Small intestine (tissue), 16 donors: ENCODE data around the gene SMIM38. TPM values are rescaled to one million over a fixed set of nuclear protein-coding genes. Genes with fewer than 3 reads are reported as not detected.

Experiments
- DNase-seq, 2 donors: peaks; one replicate each; pipeline versions ENCODE4 v3.0.0 to v3.0.0-alpha.2; 2013
- FAIRE-seq: peaks from 2 replicates; lab custom pipeline; 2012; peaks lifted over from hg19 to GRCh38; lab: Jason Lieb, UNC
- H3K27ac ChIP-seq, 3 donors: one replicate each; pipeline ENCODE4 v1.5.1; 2013; ENCODE audit warnings: low read length in 2 of 3, mild to moderate bottlenecking in 2 of 3, control low read depth in 1 of 3, inconsistent platforms in 1 of 3, low read depth in 1 of 3, moderate library complexity in 1 of 3
- H3K27me3 ChIP-seq, 3 donors: one replicate each; pipeline ENCODE4 v1.6.1; 2013; ENCODE audit warnings: low read length in 3 of 3, inconsistent platforms in 1 of 3; ENCODE audit not compliant: control insufficient read depth in 3 of 3, insufficient read depth in 3 of 3
- H3K36me3 ChIP-seq, 3 donors: one replicate each; pipeline ENCODE4 v1.6.1; 2013; ENCODE audit warnings: low read length in 3 of 3, inconsistent platforms in 1 of 3, low read depth in 1 of 3, mild to moderate bottlenecking in 1 of 3, moderate library complexity in 1 of 3; ENCODE audit not compliant: control insufficient read depth in 3 of 3, insufficient read depth in 2 of 3
- H3K4me1 ChIP-seq, 3 donors: one replicate each; pipeline ENCODE4 v1.6.1; 2013; ENCODE audit warnings: low read length in 2 of 3, inconsistent platforms in 1 of 3, low read depth in 1 of 3, mild to moderate bottlenecking in 1 of 3, moderate library complexity in 1 of 3; ENCODE audit not compliant: control insufficient read depth in 3 of 3, insufficient read depth in 2 of 3
- H3K4me3 ChIP-seq, 3 donors: one replicate each; pipeline ENCODE4 v1.5.1; 2013; ENCODE audit warnings: low read length in 3 of 3, control low read depth in 1 of 3, inconsistent platforms in 1 of 3, low read depth in 1 of 3, mild to moderate bottlenecking in 1 of 3, moderate library complexity in 1 of 3
- H3K9me3 ChIP-seq, 2 donors: one replicate each; pipeline ENCODE4 v1.6.1; 2013; ENCODE audit warnings: low read depth in 1 of 2, low read length in 1 of 2; ENCODE audit not compliant: control insufficient read depth in 2 of 2, insufficient read depth in 1 of 2
- WGBS, 3 donors: extraction: QIAGEN DNeasy Blood & Tissue Kit; methylation state at CpG; one replicate each; pipeline ENCODE4 v1.1.7; 2013; 5-methylcytosine and 5-hydroxymethylcytosine counted together
- long read RNA-seq, 10 donors: transcript quantifications; one replicate each; lab custom pipeline, GENCODE V29; 2026
- polyA plus RNA-seq, 4 donors: library from polyadenylated mRNA; stranded (reverse) in 3 of 4; unstranded in 1 of 4; fragments of 200-250 nt in 3 of 4; fragments of 120-200 nt in 1 of 4; gene quantifications; one replicate each; pipeline versions ENCODE4 v1.2.1 to v1.2.3, GENCODE V29; 2013
- donor health status: healthy with polysubstance abuse.
- donor health status: control.
- donor health status: control.
- donor health status: Bipolar disorder and iron deficiency.
- donor health status: healthy.

The SMIM38 gene
- polyA plus RNA-seq: under 1 TPM in 2 of 4 donors, not detected in 2; 0.09 to 0.24 TPM
- long read RNA-seq, donor 1: 0 reads
- long read RNA-seq, donor 2: 0 reads
- long read RNA-seq, donor 3: 0 reads
- long read RNA-seq, donor 4: 0 reads
- long read RNA-seq, donor 5: 0 reads
- long read RNA-seq, donor 6: 0 reads
- long read RNA-seq, donor 7: 0 reads
- long read RNA-seq, donor 8: 0 reads
- long read RNA-seq, donor 9: 0 reads
- long read RNA-seq, donor 10: 0 reads

DNA sequence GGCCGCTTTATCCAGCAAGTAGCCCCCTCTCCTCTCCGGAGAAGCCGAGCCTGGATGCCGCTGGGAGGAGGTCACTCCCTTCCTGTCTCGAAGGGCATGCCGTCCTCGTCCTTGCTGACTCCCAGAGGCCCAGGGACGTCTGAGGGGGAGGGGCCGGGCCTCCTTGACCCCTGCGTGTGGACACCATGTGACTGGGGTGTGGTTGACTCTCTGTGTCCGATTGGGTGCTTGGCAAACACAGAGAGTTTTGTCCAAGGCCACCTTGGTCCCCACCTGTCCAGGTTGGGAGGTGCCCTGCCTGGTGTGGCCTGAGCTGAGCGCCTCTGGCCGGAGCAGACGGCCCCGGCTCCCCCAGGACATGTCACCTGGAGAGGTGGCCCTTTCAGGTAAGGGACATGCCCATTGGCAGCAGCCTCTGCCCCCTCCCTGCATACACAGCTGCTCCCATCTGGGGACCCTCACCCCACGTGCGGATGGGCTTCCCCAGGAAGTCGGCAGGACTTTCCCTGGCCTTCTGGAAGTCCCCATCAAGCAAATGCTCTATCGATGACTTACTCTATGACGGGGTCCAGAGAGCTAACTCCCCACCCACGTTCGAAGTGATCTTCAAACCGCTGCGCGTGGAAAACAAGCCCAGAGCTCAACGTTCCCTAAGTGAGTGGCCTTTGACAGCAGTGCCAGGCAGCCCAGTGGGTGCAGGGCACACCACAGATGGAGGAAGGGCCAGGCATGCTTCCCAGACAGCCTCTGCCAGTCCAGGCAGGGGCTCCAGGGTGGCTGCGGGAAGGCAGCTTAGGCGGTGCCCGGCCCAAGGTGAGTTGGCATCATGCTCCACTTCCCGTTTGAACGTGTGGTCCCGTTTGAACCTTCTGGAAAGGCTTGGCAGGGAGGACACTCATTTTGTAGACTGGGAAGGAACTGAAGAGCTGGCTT lies at the start of gene SMIM38:
TSS of gene SMIM38 (plus strand) at position 634 of the 933 bp plus-strand sequence. CDS start 1,912 bp downstream, outside the sequence.
- Histone ChIP-seq H3K4me3 (no peak within 1 kb of the TSS), H3K27me3 (peaks cover 0 to 4% (median 0%) of the 10 kb centered on the region in 3 donors), H3K9me3 (no peaks in the 10 kb centered on the region), H3K4me1 (peaks cover 0 to 20% (median 0%) of the 10 kb centered on the region in 3 donors), H3K27ac (peak within 1 kb of the TSS in 1 of 3 donors; percentile 65), H3K36me3 (peaks cover 0 to 23% (median 0%) of the 10 kb centered on the region in 3 donors)
- DNase-seq: no peak
- 64 to 71% (median 70%) methylated on average over 32 of the region's 32 CpGs for WGBS, 3 donors
- FAIRE-seq: no peak

DNA sequence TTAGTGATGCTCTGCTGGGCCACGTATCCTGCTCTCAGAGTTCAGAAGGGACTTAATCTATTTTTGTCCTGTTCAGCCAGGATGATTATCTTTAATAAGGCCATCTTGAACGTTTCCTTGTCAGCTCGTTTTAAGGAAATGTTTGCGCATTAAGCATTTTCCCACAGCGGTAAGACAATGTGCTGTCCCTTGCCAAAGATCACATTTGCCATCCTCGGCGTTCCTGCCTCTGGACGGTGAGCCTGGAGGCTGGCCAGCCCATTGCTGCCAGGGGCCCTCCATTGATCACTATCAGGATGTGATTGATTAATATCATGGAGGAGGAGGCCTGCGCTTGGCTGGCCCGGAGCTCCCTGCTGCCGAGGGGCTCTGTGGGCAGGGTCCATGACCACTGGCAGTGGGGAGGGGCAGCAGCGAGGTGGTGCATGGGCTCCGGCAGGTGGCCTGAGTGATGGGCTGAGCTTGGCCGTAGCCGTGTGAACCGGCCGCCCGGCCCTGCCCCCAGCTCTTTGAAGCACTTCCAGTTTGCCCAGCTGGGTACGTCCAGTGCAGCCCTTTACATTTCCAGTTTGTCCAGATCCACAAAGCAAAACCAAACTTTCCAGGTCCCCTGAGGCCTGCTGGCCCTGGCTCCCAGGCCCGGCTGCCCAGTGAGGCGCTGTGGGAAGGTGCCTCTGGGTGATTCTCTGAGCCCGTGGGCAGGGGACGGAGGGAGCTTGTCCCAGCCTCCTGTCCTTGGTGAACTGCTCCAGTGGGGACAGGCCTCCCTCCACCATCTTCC lies 49.5 kb upstream of the SMIM38 start:
- DNase-seq (no peak), FAIRE-seq (no peak)
- Histone ChIP-seq H3K4me1 (peaks cover 0 to 4% (median 0%) of the 10 kb centered on the region in 3 donors), H3K27ac (no peak overlapping the region), H3K9me3 (peaks cover 0 to 14% of the 10 kb centered on the region in 2 donors), H3K36me3 (peaks cover 0 to 13% (median 0%) of the 10 kb centered on the region in 3 donors), H3K4me3 (no peak overlapping the region), H3K27me3 (no peaks in the 10 kb centered on the region)
- WGBS, 3 donors: 67 to 75% (median 69%) methylated on average over 22 to 23 of the region's 23 CpGs

GRCh38 chr11:69107413-69107812 lies 48.3 kb upstream of the SMIM38 start:
- DNase-seq: no peak
- Histone ChIP-seq H3K4me1 (peaks cover 0 to 6% (median 0%) of the 10 kb centered on the region in 3 donors), H3K27ac (no peak overlapping the region), H3K36me3 (peaks cover 0 to 13% (median 0%) of the 10 kb centered on the region in 3 donors), H3K27me3 (no peaks in the 10 kb centered on the region), H3K9me3 (peaks cover 0 to 14% of the 10 kb centered on the region in 2 donors), H3K4me3 (no peak overlapping the region)
- no peak for FAIRE-seq

DNA sequence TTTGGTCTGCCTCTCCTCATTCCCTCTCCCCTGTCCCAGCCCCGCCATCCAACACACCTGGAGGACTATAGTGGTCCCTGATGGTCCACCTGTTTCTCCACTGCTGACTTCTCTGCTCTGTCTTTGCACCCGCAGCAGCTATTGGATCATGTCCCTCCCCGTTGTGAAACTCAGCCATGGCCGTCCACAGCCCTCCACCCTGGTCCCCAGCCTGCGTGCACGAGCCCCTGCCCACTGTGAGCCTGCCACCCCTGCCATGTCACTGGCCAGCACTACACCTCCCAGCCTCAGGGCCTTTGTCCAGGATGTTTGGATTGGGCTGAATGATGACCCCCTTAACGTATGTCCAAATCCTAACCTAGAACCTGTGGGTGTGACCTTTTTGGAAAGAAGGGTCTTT lies 47.7 kb upstream of the SMIM38 start:
- FAIRE-seq: no peak
- no peak for DNase-seq
- H3K4me3 ChIP-seq: no peak overlapping the region
- peaks cover 0 to 13% (median 0%) of the 10 kb centered on the region in 3 donors for H3K36me3 ChIP-seq
- no peak overlapping the region for H3K27ac ChIP-seq
- H3K9me3 ChIP-seq: peaks cover 0 to 14% of the 10 kb centered on the region in 2 donors
- peaks cover 0 to 6% (median 0%) of the 10 kb centered on the region in 3 donors for H3K4me1 ChIP-seq
- no peaks in the 10 kb centered on the region for H3K27me3 ChIP-seq
- 91 to 97% (median 92%) methylated on average over 7 of the region's 7 CpGs for WGBS, 3 donors

GRCh38 chr11:69108559-69108958 lies 47.2 kb upstream of the SMIM38 start:
- WGBS, 3 donors: 93 to 94% (median 94%) methylated on average over 5 of the region's 5 CpGs
- Histone ChIP-seq H3K9me3 (peaks cover 0 to 14% of the 10 kb centered on the region in 2 donors), H3K4me3 (no peak overlapping the region), H3K27ac (no peak overlapping the region), H3K27me3 (no peaks in the 10 kb centered on the region), H3K36me3 (peaks cover 0 to 13% (median 0%) of the 10 kb centered on the region in 3 donors), H3K4me1 (peaks cover 0 to 6% (median 0%) of the 10 kb centered on the region in 3 donors)
- FAIRE-seq: no peak
- DNase-seq: no peak

DNA sequence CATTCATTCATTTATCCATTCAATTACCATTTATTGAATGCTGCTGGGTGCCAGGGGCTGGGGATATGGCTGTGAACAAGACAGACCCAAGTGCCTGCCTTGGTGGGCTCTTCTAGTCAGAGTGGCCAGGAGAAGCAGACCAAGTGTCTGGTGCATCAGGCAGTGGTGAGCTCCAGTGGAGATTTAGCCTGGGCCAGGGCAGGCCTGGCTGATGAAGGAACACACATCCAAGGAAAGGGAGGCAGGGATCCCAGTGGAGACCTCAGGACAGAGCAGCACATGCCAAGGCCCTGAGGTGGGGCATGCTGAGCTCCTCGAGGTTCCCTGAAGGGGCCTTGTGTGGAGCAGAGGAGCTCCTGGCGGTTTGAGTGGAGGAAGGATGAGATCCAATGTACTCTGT lies 46.6 kb upstream of the SMIM38 start:
- WGBS, 3 donors: 81 to 90% (median 85%) methylated on average over 2 of the region's 2 CpGs
- peaks cover 0 to 13% (median 0%) of the 10 kb centered on the region in 3 donors for H3K36me3 ChIP-seq
- H3K4me1 ChIP-seq: peaks cover 0 to 6% (median 0%) of the 10 kb centered on the region in 3 donors
- H3K9me3 ChIP-seq: peaks cover 0 to 14% of the 10 kb centered on the region in 2 donors
- FAIRE-seq (no peak), DNase-seq (no peak)
- H3K27ac ChIP-seq: no peak overlapping the region
- no peak overlapping the region for H3K4me3 ChIP-seq
- no peaks in the 10 kb centered on the region for H3K27me3 ChIP-seq

DNA sequence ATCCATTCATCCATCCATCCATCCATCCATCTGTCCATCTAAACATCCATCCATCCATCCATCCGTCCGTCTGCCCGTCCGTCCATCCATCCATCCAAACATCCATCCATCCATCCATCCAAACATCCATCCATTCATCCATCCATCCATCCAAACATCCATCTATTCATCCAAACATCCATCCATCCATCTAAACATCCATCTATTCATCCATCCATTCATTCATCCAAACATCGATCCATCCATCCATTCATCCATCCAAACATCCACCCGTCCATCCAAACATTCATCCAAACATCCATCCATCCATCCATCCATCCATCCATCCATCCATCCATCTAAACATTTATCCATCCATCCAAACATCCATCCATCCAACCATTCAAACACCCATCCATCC lies 45.3 kb upstream of the SMIM38 start:
- H3K27me3 ChIP-seq: no peaks in the 10 kb centered on the region
- peaks cover 0 to 14% of the 10 kb centered on the region in 2 donors for H3K9me3 ChIP-seq
- peaks cover 0 to 13% (median 0%) of the 10 kb centered on the region in 3 donors for H3K36me3 ChIP-seq
- DNase-seq: no peak
- peaks cover 0 to 6% (median 0%) of the 10 kb centered on the region in 3 donors for H3K4me1 ChIP-seq
- no peak overlapping the region for H3K4me3 ChIP-seq
- no peak overlapping the region for H3K27ac ChIP-seq
- no peak for FAIRE-seq
- WGBS, 3 donors: 94 to 95% (median 94%) methylated on average over 6 of the region's 6 CpGs
